Non-pigmented ciliary epithelial cell (primary cell): Measurements from ENCODE around the gene KIRREL3.

Experiments used
- DNase-seq: peaks from one replicate; pipeline ENCODE4 v3.0.0-alpha.2; 2010; ENCODE audit warnings: low read depth

The KIRREL3 gene

GRCh38 chr11:126417091-126417862 lies 583.3 kb downstream of the KIRREL3 start:
- no peak for DNase-seq

GRCh38 chr11:126416542-126417090 lies 584.0 kb downstream of the KIRREL3 start:
- DNase-seq, result peak; percentile 43

- DNase-seq, result no peak
Observed at GRCh38 chr11:126415669-126416420, 584.7 kb downstream of the KIRREL3 start.

- DNase-seq, result no peak
Observed at GRCh38 chr11:126415128-126415527, 585.4 kb downstream of the KIRREL3 start.

GRCh38 chr11:126414615-126415014 lies 586.0 kb downstream of the KIRREL3 start:
- DNase-seq, result no peak

- no peak for DNase-seq
Observed at GRCh38 chr11:126413843-126414405, 586.6 kb downstream of the KIRREL3 start.

GRCh38 chr11:126413426-126413825 lies 587.1 kb downstream of the KIRREL3 start:
- no peak for DNase-seq

- no peak for DNase-seq
Observed at GRCh38 chr11:126411971-126412381, 588.6 kb downstream of the KIRREL3 start.

- DNase-seq, result no peak
Observed at GRCh38 chr11:126410649-126411048, 589.9 kb downstream of the KIRREL3 start.

GRCh38 chr11:126409620-126409985 lies 591.0 kb downstream of the KIRREL3 start:
- no peak for DNase-seq

- no peak for DNase-seq
Observed at GRCh38 chr11:126408901-126409619, 591.5 kb downstream of the KIRREL3 start.

GRCh38 chr11:126408496-126408895 lies 592.1 kb downstream of the KIRREL3 start:
- DNase-seq, result no peak

- DNase-seq, result no peak
Observed at GRCh38 chr11:126407682-126408288, 592.8 kb downstream of the KIRREL3 start.

GRCh38 chr11:126407101-126407521 lies 593.5 kb downstream of the KIRREL3 start:
- no peak for DNase-seq

- DNase-seq, result no peak
Observed at GRCh38 chr11:126406368-126406767, 594.2 kb downstream of the KIRREL3 start.

GRCh38 chr11:126405906-126406305 lies 594.7 kb downstream of the KIRREL3 start:
- DNase-seq, result no peak

GRCh38 chr11:126405374-126405773 lies 595.2 kb downstream of the KIRREL3 start:
- DNase-seq, result no peak

GRCh38 chr11:126404367-126404766 lies 596.2 kb downstream of the KIRREL3 start:
- no peak for DNase-seq

- DNase-seq, result no peak
Observed at GRCh38 chr11:126403658-126404057, 596.9 kb downstream of the KIRREL3 start.

GRCh38 chr11:126403022-126403581 lies 597.5 kb downstream of the KIRREL3 start:
- DNase-seq, result no peak

- no peak for DNase-seq
Observed at GRCh38 chr11:126400479-126400878, 600.1 kb downstream of the KIRREL3 start.
